ENCODE data around the gene GRB2.

- TF ChIP-seq CTCF (IDR thresholded peaks at IDR 0.05) (no peak), POLR2A (IDR thresholded peaks at IDR 0.05) (no peak)
Measured at GRCh38 chr17:75277664-75278071, 127.8 kb downstream of the GRB2 start.
